GM12891 (cell line): ENCODE measurements around the gene MAP3K20.

ENCODE experiments used
- POLR2A ChIP-seq: IDR thresholded peaks from 2 replicates; pipeline ENCODE4 v1.6.1; 2011; ENCODE audit warnings: low read depth, low read length, control low read depth
- POLR2AphosphoS5 ChIP-seq: IDR thresholded peaks from 2 replicates; pipeline ENCODE4 v1.6.1; 2011; ENCODE audit warnings: low read depth, low read length, control low read depth
- TAF1 ChIP-seq: IDR thresholded peaks from 2 replicates; pipeline ENCODE4 v1.6.1; 2011; ENCODE audit warnings: low read depth, low read length, control low read depth

GRCh38 chr2:173230181-173230580, 154.5 kb downstream of the MAP3K20 start:
- TF ChIP-seq POLR2AphosphoS5, result no peak
- TF ChIP-seq TAF1, result no peak
- TF ChIP-seq POLR2A, result no peak
